Peyer's patch (tissue), 4 donors: ENCODE data around the gene KCNE1.

ENCODE experiments used
- CTCF ChIP-seq, 6 experiments: fragments of 450-650 bp in 4 of 6; fragments of 200-600 bp in 2 of 6; sonication (generic) in 1 of 6; IDR thresholded peaks; one replicate each; pipeline ENCODE4 v1.5.1; 2017 to 2019; ENCODE audit warnings: antibody characterized with exemption in 6 of 6, mild to moderate bottlenecking in 3 of 6, moderate library complexity in 1 of 6
- POLR2A ChIP-seq, 2 donors: fragments of 450-650 bp; IDR thresholded peaks; one replicate each; pipeline ENCODE4 v1.5.1; 2017; ENCODE audit warnings: antibody characterized with exemption in 2 of 2, mild to moderate bottlenecking in 2 of 2, moderate library complexity in 2 of 2

- TF ChIP-seq CTCF (IDR thresholded peaks at IDR 0.05), result no peak
- no peak for TF ChIP-seq POLR2A (IDR thresholded peaks at IDR 0.05)
Observed at GRCh38 chr21:34522284-34522683, 10.3 kb upstream of the KCNE1 start.
